K562 (cell line): ENCODE measurements around the gene CXCL13. TPM values are rescaled to one million over a fixed set of nuclear protein-coding genes. Genes with fewer than 3 reads are reported as not detected.
"Not testable (repeated sequence)": the region's sequence is repeated elsewhere in the genome, so short reads cannot be mapped to it uniquely, and the experiment has no call there.

Experiments
- ATAC-seq: fragments of 200-7000 bp; cut with Tn5 transposase; 3 replicates; pipeline ENCODE4 v1.9.1; 2020; ENCODE audit warnings: moderate library complexity
- BruUV-seq: library from RNA; stranded (reverse); fragments of 400-500 nt; replicated peaks from 2 replicates; lab custom pipeline; 2021; lab: Mats Ljungman, UMichigan
- CTCF ChIA-PET: fragments of 300-600 bp; formaldehyde crosslinking; extraction: SDS; loops from one replicate; lab custom pipeline; 2021; ENCODE audit warnings: low intra/inter-chr PET ratio; lab: Yijun Ruan, JAX
- POLR2A ChIA-PET: fragments of 300-600, 350-650 bp; sonication (Branson Sonifier 250); formaldehyde crosslinking; extraction: SDS; loops from one replicate; lab custom pipeline; 2021; ENCODE audit warnings: antibody characterized with exemption, inconsistent platforms; lab: Yijun Ruan, JAX
- DNase-seq, 4 experiments: peaks; one replicate each; pipeline versions ENCODE4 v3.0.0 to v3.0.0-alpha.2; 2011 to 2018; ENCODE audit warnings: low spot score in 3 of 4, mixed read lengths in 3 of 4; ENCODE audit errors: extremely low read depth in 1 of 4
- FAIRE-seq: peaks from 2 replicates; lab custom pipeline; 2011; peaks lifted over from hg19 to GRCh38; lab: Jason Lieb, UNC
- H2AFZ ChIP-seq: 2 replicates; pipeline ENCODE4 v1.6.0; 2011; ENCODE audit warnings: low read depth, low read length, control low read depth, inconsistent platforms
- H3K27ac ChIP-seq: fragments of 200-600 bp; 3 replicates; pipeline ENCODE4 v1.8.0; 2011; ENCODE audit warnings: low read depth, mild to moderate bottlenecking, control low read depth, inconsistent platforms, low read length, moderate library complexity, mixed read lengths; ENCODE audit errors: extremely low read depth
- H3K27me3 ChIP-seq, 2 experiments: fragments of 300-600 bp in 1 of 2; 2 replicates in 1 of 2; 3 replicates in 1 of 2; pipeline versions ENCODE4 v1.6.0 to v1.8.0; 2011; ENCODE audit warnings: inconsistent platforms in 2 of 2, low read length in 2 of 2, mild to moderate bottlenecking in 1 of 2, mixed read lengths in 1 of 2, moderate library complexity in 1 of 2; ENCODE audit not compliant: control insufficient read depth in 2 of 2, insufficient read depth in 2 of 2
- H3K36me3 ChIP-seq: fragments of 300-600 bp; 3 replicates; pipeline ENCODE4 v1.8.0; 2011; ENCODE audit warnings: mild to moderate bottlenecking, low read length, inconsistent platforms; ENCODE audit not compliant: control insufficient read depth, insufficient read depth
- H3K4me1 ChIP-seq, 2 experiments: fragments of 200-600 bp in 1 of 2; replicated peaks in 1 of 2; 2 replicates in 1 of 2; 3 replicates in 1 of 2; pipeline versions ENCODE4 v1.5.1 to v1.8.0; 2011; ENCODE audit warnings: inconsistent platforms in 2 of 2, low read length in 2 of 2, mild to moderate bottlenecking in 1 of 2, mixed read lengths in 1 of 2, moderate library complexity in 1 of 2; ENCODE audit not compliant: control insufficient read depth in 2 of 2, insufficient read depth in 2 of 2
- H3K4me2 ChIP-seq: 2 replicates; pipeline ENCODE4 v1.6.1; 2011; ENCODE audit warnings: low read length, control low read depth, inconsistent platforms, mixed read lengths; ENCODE audit not compliant: insufficient read depth
- H3K4me3 ChIP-seq: fragments of 200-600 bp; sonication (generic), shearing (Covaris generic); 2 replicates; pipeline ENCODE4 v1.5.1; 2016; ENCODE audit warnings: control low read depth, inconsistent platforms
- H3K79me2 ChIP-seq: fragments of 200-600 bp; 3 replicates; pipeline ENCODE4 v1.8.0; 2011; ENCODE audit warnings: low read length, inconsistent platforms; ENCODE audit not compliant: control insufficient read depth, insufficient read depth
- H3K9ac ChIP-seq, 2 experiments: 2 replicates each; pipeline versions ENCODE4 v1.6.0 to v1.6.1; 2011; ENCODE audit warnings: low read depth in 2 of 2, low read length in 2 of 2, control low read depth in 1 of 2, inconsistent platforms in 1 of 2, mild to moderate bottlenecking in 1 of 2, mixed read lengths in 1 of 2; ENCODE audit not compliant: insufficient read depth in 1 of 2
- H3K9me1 ChIP-seq: one replicate; pipeline ENCODE4 v1.6.0; 2011; ENCODE audit warnings: inconsistent platforms, mild to moderate bottlenecking, low read length, moderate library complexity; ENCODE audit not compliant: control insufficient read depth, insufficient read depth
- H3K9me3 ChIP-seq: replicated peaks from 2 replicates; pipeline ENCODE4 v1.5.1; 2011; ENCODE audit warnings: low read depth, low read length, inconsistent platforms; ENCODE audit not compliant: control insufficient read depth, insufficient read depth
- H4K20me1 ChIP-seq: replicated peaks from 2 replicates; pipeline ENCODE4 v1.6.1; 2011; ENCODE audit warnings: low read length, inconsistent platforms, mixed read lengths; ENCODE audit not compliant: control insufficient read depth, insufficient read depth
- CBX5 ChIP-seq: IDR thresholded peaks from 2 replicates; pipeline ENCODE4 v1.6.1; 2014; ENCODE audit warnings: low read depth, borderline replicate concordance
- ZNF507 ChIP-seq: conservative IDR thresholded peaks from 2 replicates; pipeline ENCODE4 v1.6.1; 2017; ENCODE audit warnings: missing genetic modification characterization, missing compliant biosample characterization
- WGBS: fragments of 100-300 bp; shearing (Covaris generic); methylation state at CpG from one replicate; pipeline ENCODE4 v1.1.6; 2016; ENCODE audit warnings: low coverage, mixed read lengths; ENCODE audit not compliant: insufficient coverage; ENCODE audit errors: missing lambda C conversion rate; 5-methylcytosine and 5-hydroxymethylcytosine counted together
- in situ Hi-C: fragments of 300-500 bp; cut with MboI; formaldehyde crosslinking; loops from 4 replicates; pipeline ENCODE4 v1.15.0; 2018; ENCODE audit warnings: inconsistent platforms, mixed read lengths
- intact Hi-C: fragments of 100-400 bp; cut with micrococcal nuclease; formaldehyde crosslinking; loops from 2 replicates; pipeline ENCODE4 v1.14.2; 2022
- polyA plus RNA-seq, 8 experiments: library from polyadenylated mRNA; depleted of rRNA in 4 of 8; stranded (reverse) in 5 of 8; unstranded in 3 of 8; fragments of >200 nt; fragmentation: Nextera tagmentation in 2 of 8; fragmentation: Illumina TruSeq in 1 of 8; extraction: Ambion mirVana in 2 of 8; extraction: Trizol in 1 of 8; gene quantifications; 2 replicates each; pipeline versions ENCODE4 v1.2.1 to v1.2.3, GENCODE V29; 2011 to 2014; ENCODE audit warnings: inconsistent platforms in 1 of 8, missing spikeins in 1 of 8
- total RNA-seq, 7 experiments: library from RNA; depleted of rRNA in 6 of 7; stranded (reverse); fragments of >200 nt in 6 of 7; fragmentation: Illumina TruSeq in 2 of 7; extraction: Trizol in 2 of 7; gene quantifications; 2 replicates each; pipeline versions ENCODE4 v1.2.1 to v1.2.3, GENCODE V29; 2011 to 2021; ENCODE audit warnings: low replicate concordance in 1 of 7
- TF ChIP-seq, protein P1 (sequence below): fragments of 250-450 bp; sonication (Bioruptor Pico); IDR thresholded peaks from 2 replicates; pipeline ENCODE4 v1.4.0; 2020

CXCL13 gene
- total and polyA plus RNA-seq, 9 of the 15 experiments (the other 6 are each of a cell fraction or from before 2014, with no cell fraction given), result not detected

- TF ChIP-seq, protein P1, sequence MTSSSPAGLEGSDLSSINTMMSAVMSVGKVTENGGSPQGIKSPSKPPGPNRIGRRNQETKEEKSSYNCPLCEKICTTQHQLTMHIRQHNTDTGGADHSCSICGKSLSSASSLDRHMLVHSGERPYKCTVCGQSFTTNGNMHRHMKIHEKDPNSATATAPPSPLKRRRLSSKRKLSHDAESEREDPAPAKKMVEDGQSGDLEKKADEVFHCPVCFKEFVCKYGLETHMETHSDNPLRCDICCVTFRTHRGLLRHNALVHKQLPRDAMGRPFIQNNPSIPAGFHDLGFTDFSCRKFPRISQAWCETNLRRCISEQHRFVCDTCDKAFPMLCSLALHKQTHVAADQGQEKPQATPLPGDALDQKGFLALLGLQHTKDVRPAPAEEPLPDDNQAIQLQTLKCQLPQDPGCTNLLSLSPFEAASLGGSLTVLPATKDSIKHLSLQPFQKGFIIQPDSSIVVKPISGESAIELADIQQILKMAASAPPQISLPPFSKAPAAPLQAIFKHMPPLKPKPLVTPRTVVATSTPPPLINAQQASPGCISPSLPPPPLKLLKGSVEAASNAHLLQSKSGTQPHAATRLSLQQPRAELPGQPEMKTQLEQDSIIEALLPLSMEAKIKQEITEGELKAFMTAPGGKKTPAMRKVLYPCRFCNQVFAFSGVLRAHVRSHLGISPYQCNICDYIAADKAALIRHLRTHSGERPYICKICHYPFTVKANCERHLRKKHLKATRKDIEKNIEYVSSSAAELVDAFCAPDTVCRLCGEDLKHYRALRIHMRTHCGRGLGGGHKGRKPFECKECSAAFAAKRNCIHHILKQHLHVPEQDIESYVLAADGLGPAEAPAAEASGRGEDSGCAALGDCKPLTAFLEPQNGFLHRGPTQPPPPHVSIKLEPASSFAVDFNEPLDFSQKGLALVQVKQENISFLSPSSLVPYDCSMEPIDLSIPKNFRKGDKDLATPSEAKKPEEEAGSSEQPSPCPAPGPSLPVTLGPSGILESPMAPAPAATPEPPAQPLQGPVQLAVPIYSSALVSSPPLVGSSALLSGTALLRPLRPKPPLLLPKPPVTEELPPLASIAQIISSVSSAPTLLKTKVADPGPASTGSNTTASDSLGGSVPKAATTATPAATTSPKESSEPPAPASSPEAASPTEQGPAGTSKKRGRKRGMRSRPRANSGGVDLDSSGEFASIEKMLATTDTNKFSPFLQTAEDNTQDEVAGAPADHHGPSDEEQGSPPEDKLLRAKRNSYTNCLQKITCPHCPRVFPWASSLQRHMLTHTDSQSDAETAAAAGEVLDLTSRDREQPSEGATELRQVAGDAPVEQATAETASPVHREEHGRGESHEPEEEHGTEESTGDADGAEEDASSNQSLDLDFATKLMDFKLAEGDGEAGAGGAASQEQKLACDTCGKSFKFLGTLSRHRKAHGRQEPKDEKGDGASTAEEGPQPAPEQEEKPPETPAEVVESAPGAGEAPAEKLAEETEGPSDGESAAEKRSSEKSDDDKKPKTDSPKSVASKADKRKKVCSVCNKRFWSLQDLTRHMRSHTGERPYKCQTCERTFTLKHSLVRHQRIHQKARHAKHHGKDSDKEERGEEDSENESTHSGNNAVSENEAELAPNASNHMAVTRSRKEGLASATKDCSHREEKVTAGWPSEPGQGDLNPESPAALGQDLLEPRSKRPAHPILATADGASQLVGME (CRISPR knock-in tag), result no peak
- TF ChIP-seq CBX5, result peak; percentile 71; the same call in 1 of the 2 replicates
Observed at GRCh38 chr4:77636902-77637301, 31.3 kb downstream of the CXCL13 start (continued).

DNA sequence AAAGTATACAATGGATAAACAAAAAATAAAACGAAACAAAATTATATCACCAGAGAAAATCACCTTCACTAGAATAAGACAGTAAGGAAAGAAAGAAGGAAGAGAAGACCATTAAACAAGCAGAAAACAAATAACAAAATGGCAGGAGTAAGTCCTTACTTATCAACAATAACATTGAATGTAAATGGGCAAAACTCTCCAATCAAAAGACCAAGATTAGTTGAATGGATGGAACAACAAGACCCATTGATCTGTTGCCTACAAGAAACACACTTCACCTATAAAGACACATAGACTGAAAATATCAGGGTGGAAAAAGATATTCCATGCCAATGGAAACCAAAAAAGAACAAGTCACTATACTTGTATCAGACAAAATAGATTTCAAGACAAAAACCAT is 38.4 kb downstream of the CXCL13 start:
- H2AFZ ChIP-seq, H3K9me1 ChIP-seq, H3K27ac ChIP-seq, H3K36me3 ChIP-seq, BruUV-seq, in situ Hi-C loops, H3K9me3 ChIP-seq, ATAC-seq, POLR2A ChIA-PET, H3K79me2 ChIP-seq, H3K4me2 ChIP-seq, H3K27me3 ChIP-seq, H3K4me1 ChIP-seq, intact Hi-C loops, H3K9ac ChIP-seq, DNase-seq, CTCF ChIA-PET, FAIRE-seq, H3K4me3 ChIP-seq, H4K20me1 ChIP-seq: not testable (repeated sequence)
- TF ChIP-seq ZNF507, result peak; percentile 51
- WGBS, result 0% methylated on average over 1 of the region's 1 CpG
